Psoas muscle (tissue), 8 donors: ENCODE data around the gene AIG1. TPM values are rescaled to one million over a fixed set of nuclear protein-coding genes. Genes with fewer than 3 reads are reported as not detected.
"Not testable (repeated sequence)": the region's sequence is repeated elsewhere in the genome, so short reads cannot be mapped to it uniquely, and the experiment has no call there.

Experiments
- ATAC-seq, 4 donors: fragments of 200-7000 bp; cut with Tn5 transposase; one replicate each; pipeline ENCODE4 v1.9.1; 2020; ENCODE audit warnings: moderate library complexity in 3 of 4, mild to moderate bottlenecking in 2 of 4
- DNase-seq, 2 donors: peaks; one replicate each; pipeline ENCODE4 v3.0.0-alpha.2; 2020
- H3K27ac ChIP-seq: fragments of 200-600 bp; one replicate; pipeline ENCODE4 v1.8.0; 2022
- H3K27me3 ChIP-seq, 3 donors: fragments of 200-600 bp in 1 of 3; one replicate each; pipeline versions ENCODE4 v1.6.1 to v1.8.0; 2013 to 2022; ENCODE audit warnings: low read length in 2 of 3, mild to moderate bottlenecking in 2 of 3, moderate library complexity in 1 of 3; ENCODE audit not compliant: insufficient read depth in 3 of 3
- H3K36me3 ChIP-seq, 2 donors: fragments of 200-600 bp in 1 of 2; one replicate each; pipeline versions ENCODE4 v1.6.1 to v1.8.0; 2013 to 2022; ENCODE audit warnings: low read depth in 1 of 2, mild to moderate bottlenecking in 1 of 2, moderate library complexity in 1 of 2; ENCODE audit not compliant: insufficient read depth in 1 of 2
- H3K4me1 ChIP-seq: fragments of 200-600 bp; one replicate; pipeline ENCODE4 v1.8.0; 2022
- H3K4me3 ChIP-seq: fragments of 200-600 bp; one replicate; pipeline ENCODE4 v1.8.0; 2022; ENCODE audit warnings: mild to moderate bottlenecking
- H3K9me3 ChIP-seq: fragments of 200-600 bp; one replicate; pipeline ENCODE4 v1.8.0; 2022
- CTCF ChIP-seq: fragments of 200-600 bp; IDR thresholded peaks from one replicate; pipeline ENCODE4 v1.8.0; 2022; ENCODE audit warnings: antibody characterized with exemption
- WGBS, 3 donors: extraction: QIAGEN DNeasy Blood & Tissue Kit; methylation state at CpG; one replicate each; pipeline versions ENCODE4 v1.1.6 to v1.1.7; 2013; 5-methylcytosine and 5-hydroxymethylcytosine counted together
- intact Hi-C, 2 donors: fragments of 100-400 bp; cut with DNase I; formaldehyde crosslinking; loops; one replicate each; pipeline versions ENCODE4 v1.11.0 to v1.14.2; 2022
- polyA plus RNA-seq, 3 donors: library from polyadenylated mRNA; stranded (reverse); fragments of 200-250 nt; gene quantifications; one replicate each; pipeline ENCODE4 v1.2.3, GENCODE V29; 2013
- total RNA-seq, 4 donors: library from RNA; stranded (reverse); fragmentation: NEBNext Ultra II Directional in 2 of 4; extraction: Animal tissue kit (Norgen Biotek cat#: 25700) in 2 of 4; gene quantifications; one replicate each; pipeline versions ENCODE4 v1.2.1 to v1.2.4, GENCODE V29; 2021 to 2023
- donor health status: healthy with polysubstance abuse.
- donor health status: DM: no; HTN: no; CAD: no; lungs with moderate emphysema.
- donor health status: Bipolar disorder and iron deficiency.
- donor health status: healthy.
- donor health status: DM: yes; HTN: yes; CAD: no.
- donor health status: DM: no; HTN: no; CAD: no.
- donor health status: DM: no; HTN: no; CAD: no.
- donor health status: DM: yes; HTN: yes; CAD: no.

Gene AIG1
- total and polyA plus RNA-seq, 7 donors, result 4.0 to 24.6 (median 5.8) TPM

GRCh38 chr6:143135325-143135724, 74.6 kb downstream of the AIG1 start:
- Histone ChIP-seq H3K4me1 (no peaks in the 10 kb centered on the region), H3K27ac (no peak overlapping the region), H3K4me3 (no peak overlapping the region), H3K27me3 (no peaks in the 10 kb centered on the region), H3K36me3 (peaks cover 0 to 13% of the 10 kb centered on the region in 2 donors), H3K9me3 (peaks cover 9% of the 10 kb centered on the region)
- no peak for ATAC-seq
- intact Hi-C loops, result no loop called here
- DNase-seq, result no peak
- TF ChIP-seq CTCF, result no peak
- WGBS, 3 donors, result 57 to 69% (median 60%) methylated on average over 2 of the region's 2 CpGs

GRCh38 chr6:143135797-143136561, 75.3 kb downstream of the AIG1 start:
- ATAC-seq (no peak), DNase-seq (no peak)
- Histone ChIP-seq H3K27me3 (no peaks in the 10 kb centered on the region), H3K4me3 (no peak overlapping the region), H3K27ac (no peak overlapping the region), H3K4me1 (no peaks in the 10 kb centered on the region), H3K9me3 (peaks cover 5% of the 10 kb centered on the region), H3K36me3 (peaks cover 0 to 13% of the 10 kb centered on the region in 2 donors)
- TF ChIP-seq CTCF, result no peak
- WGBS, 3 donors, result 80 to 84% (median 84%) methylated on average over 3 of the region's 3 CpGs
- intact Hi-C loops, result no loop called here

- TF ChIP-seq CTCF, result no peak
- 70 to 80% (median 77%) methylated on average over 3 of the region's 3 CpGs for WGBS, 3 donors
- Histone ChIP-seq H3K36me3 (peaks cover 0 to 13% of the 10 kb centered on the region in 2 donors), H3K27ac (no peak overlapping the region), H3K4me3 (no peak overlapping the region), H3K9me3 (no peaks in the 10 kb centered on the region), H3K4me1 (no peaks in the 10 kb centered on the region), H3K27me3 (no peaks in the 10 kb centered on the region)
- DNase-seq (no peak), ATAC-seq (no peak)
- intact Hi-C loops, result no loop called here
Observed at GRCh38 chr6:143136647-143137046, 76.0 kb downstream of the AIG1 start.

GRCh38 chr6:143139239-143139784, 78.6 kb downstream of the AIG1 start:
- DNase-seq (no peak), ATAC-seq (no peak)
- H3K36me3 ChIP-seq, result peaks cover 0 to 13% of the 10 kb centered on the region in 2 donors
- H3K27me3 ChIP-seq, result no peaks in the 10 kb centered on the region
- intact Hi-C loops, result no loop called here
- no peak overlapping the region for H3K4me3 ChIP-seq
- H3K9me3 ChIP-seq, result no peaks in the 10 kb centered on the region
- no peaks in the 10 kb centered on the region for H3K4me1 ChIP-seq
- H3K27ac ChIP-seq, result no peak overlapping the region
- 75 to 81% (median 77%) methylated on average over 3 of the region's 3 CpGs for WGBS, 3 donors
- no peak for TF ChIP-seq CTCF

- H3K27ac ChIP-seq, intact Hi-C loops, DNase-seq, H3K9me3 ChIP-seq, ATAC-seq, H3K4me3 ChIP-seq, H3K27me3 ChIP-seq, H3K4me1 ChIP-seq: not testable (repeated sequence)
- H3K36me3 ChIP-seq, result peaks cover 0 to 13% of the 10 kb centered on the region in 2 donors
- WGBS, 3 donors, result 89 to 94% (median 90%) methylated on average over 5 of the region's 5 CpGs
Observed at GRCh38 chr6:143139884-143140283, 79.2 kb downstream of the AIG1 start.
